HCT116 (cell line): ENCODE measurements around the gene RBBP9.

Experiments used
- ATF3 ChIP-seq: IDR thresholded peaks from 2 replicates; pipeline ENCODE4 v1.6.1; 2012
- CTCF ChIP-seq, 3 experiments: fragments of 200-600 bp in 1 of 3; sonication (generic) in 1 of 3; IDR thresholded peaks in 2 of 3; conservative IDR thresholded peaks in 1 of 3; 2 replicates each; pipeline ENCODE4 v1.5.1; 2012 to 2017; ENCODE audit warnings: low read depth in 2 of 3, low read length in 2 of 3, antibody characterized with exemption in 1 of 3, borderline replicate concordance in 1 of 3, control low read depth in 1 of 3, mild to moderate bottlenecking in 1 of 3, mixed read lengths in 1 of 3, mixed run types in 1 of 3, moderate library complexity in 1 of 3; ENCODE audit not compliant: insufficient read depth in 1 of 3
- EZH2phosphoT487 ChIP-seq: fragments of 200-600 bp; IDR thresholded peaks from 2 replicates; pipeline ENCODE4 v1.6.1; 2018; ENCODE audit warnings: antibody characterized with exemption, borderline replicate concordance
- JUND ChIP-seq: IDR thresholded peaks from 2 replicates; pipeline ENCODE4 v1.6.1; 2012
- MAX ChIP-seq: IDR thresholded peaks from 2 replicates; pipeline ENCODE4 v1.6.1; 2012
- POLR2A ChIP-seq: IDR thresholded peaks from 2 replicates; pipeline ENCODE4 v1.7.0; 2011; ENCODE audit warnings: borderline replicate concordance; ENCODE audit not compliant: insufficient read depth, insufficient read length; ENCODE audit errors: extremely low read depth
- POLR2AphosphoS5 ChIP-seq: IDR thresholded peaks from 2 replicates; pipeline ENCODE4 v1.6.1; 2011; ENCODE audit warnings: mild to moderate bottlenecking, low read depth, low read length, moderate library complexity
- SIN3A ChIP-seq: IDR thresholded peaks from 2 replicates; pipeline ENCODE4 v1.6.1; 2012; ENCODE audit warnings: low read depth
- ZFX ChIP-seq: fragments of 450-650 bp; IDR thresholded peaks from 2 replicates; pipeline ENCODE4 v1.6.1; 2017

DNA sequence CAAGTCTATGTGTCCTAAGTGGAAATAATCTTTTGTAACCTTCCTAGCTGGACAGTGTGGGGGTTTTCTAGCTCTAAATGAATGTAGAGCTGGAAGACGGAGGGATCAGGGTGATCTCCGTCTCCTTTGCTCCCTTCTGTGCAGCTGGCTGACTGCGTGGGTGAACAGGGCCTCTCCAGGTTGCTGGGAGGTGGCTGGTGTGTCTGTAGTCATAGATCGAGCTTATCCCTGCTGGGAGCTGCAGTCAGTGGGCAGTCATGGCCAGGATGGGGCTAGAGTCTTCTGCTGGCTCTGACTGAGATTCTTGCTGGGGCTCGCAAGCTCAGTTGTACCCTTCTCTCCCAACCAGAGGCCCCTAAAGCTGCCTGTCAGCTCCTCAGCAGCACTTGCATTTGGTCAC is 17.1 kb upstream of the RBBP9 start:
- TF ChIP-seq ZFX (no peak), POLR2A (no peak), CTCF (IDR thresholded peaks at IDR 0.05 in 2 of 3, conservative IDR thresholded peaks at IDR 0.05 in 1 of 3; ENCODE audit: borderline replicate concordance in 1 of 3, insufficient read depth in 1 of 3, low read depth in 2 of 3, low read length in 2 of 3) (no peak), JUND (no peak), ATF3 (no peak), POLR2AphosphoS5 (no peak), MAX (no peak), EZH2phosphoT487 (no peak), SIN3A (no peak)
